Activated B cell treated with CpG ODN at 0.5 μM for 24 hours (primary cell): ENCODE results near the gene STT3A. TPM values are rescaled to one million over a fixed set of nuclear protein-coding genes. Genes with fewer than 3 reads are reported as not detected.

Experiments used
- ATAC-seq: fragments of 200-7000 bp; cut with Tn5 transposase; one replicate; pipeline ENCODE4 v1.10.0; 2021; ENCODE audit warnings: low read depth, mild to moderate bottlenecking, moderate library complexity
- CTCF ChIA-PET: fragments of 350-600 bp; sonication (Branson Sonifier 250); formaldehyde crosslinking; loops from one replicate; lab custom pipeline; 2021; ENCODE audit warnings: antibody characterized with exemption; lab: Charles Lee
- POLR2A ChIA-PET: fragments of 350-600 bp; sonication (Branson Sonifier 250); formaldehyde crosslinking; loops from one replicate; lab custom pipeline; 2021; ENCODE audit warnings: antibody characterized with exemption; lab: Charles Lee
- DNase-seq: peaks from one replicate; pipeline ENCODE4 v3.0.0; 2022
- H3K27ac Mint-ChIP-seq: one replicate; pipeline ENCODE4 v1.8.0; 2020; ENCODE audit warnings: mixed read lengths
- H3K27me3 Mint-ChIP-seq: one replicate; pipeline ENCODE4 v1.8.0; 2021; ENCODE audit warnings: mixed read lengths
- H3K36me3 Mint-ChIP-seq: one replicate; pipeline ENCODE4 v1.8.0; 2021; ENCODE audit warnings: low read depth, mixed read lengths
- H3K4me1 Mint-ChIP-seq: one replicate; pipeline ENCODE4 v1.8.0; 2021; ENCODE audit warnings: mixed read lengths
- H3K4me3 Mint-ChIP-seq: one replicate; pipeline ENCODE4 v1.8.0; 2020; ENCODE audit warnings: mild to moderate bottlenecking, mixed read lengths
- H3K9me3 Mint-ChIP-seq: one replicate; pipeline ENCODE4 v1.8.0; 2020; ENCODE audit warnings: mixed read lengths
- intact Hi-C: fragments of 100-400 bp; cut with micrococcal nuclease; formaldehyde crosslinking; loops from one replicate; pipeline ENCODE4 v1.15.1; 2024
- total RNA-seq: library from RNA; stranded (reverse); gene quantifications from 2 replicates; pipeline ENCODE4 v1.2.3, GENCODE V29; 2022
- TF ChIP-seq, protein P1 (sequence below): fragments of 200-600 bp; IDR thresholded peaks from one replicate; pipeline ENCODE4 v1.8.0; 2022; ENCODE audit warnings: antibody characterized with exemption, mild to moderate bottlenecking

Gene STT3A
- total RNA-seq, 1 donor from 2014 or later: 86.5 TPM

GRCh38 chr11:125667151-125667550 lies 74.5 kb downstream of the STT3A start:
- DNase-seq (no peak), ATAC-seq (no peak)
- intact Hi-C loops: no loop called here
- no peaks in the 10 kb centered on the region for H3K36me3 Mint-ChIP-seq
- no peak overlapping the region for H3K27ac Mint-ChIP-seq
- peaks cover 13% of the 10 kb centered on the region for H3K9me3 Mint-ChIP-seq
- H3K4me1 Mint-ChIP-seq: no peaks in the 10 kb centered on the region
- ChIA-PET CTCF (no interaction called here), POLR2A (no interaction called here)
- TF ChIP-seq, protein P1, sequence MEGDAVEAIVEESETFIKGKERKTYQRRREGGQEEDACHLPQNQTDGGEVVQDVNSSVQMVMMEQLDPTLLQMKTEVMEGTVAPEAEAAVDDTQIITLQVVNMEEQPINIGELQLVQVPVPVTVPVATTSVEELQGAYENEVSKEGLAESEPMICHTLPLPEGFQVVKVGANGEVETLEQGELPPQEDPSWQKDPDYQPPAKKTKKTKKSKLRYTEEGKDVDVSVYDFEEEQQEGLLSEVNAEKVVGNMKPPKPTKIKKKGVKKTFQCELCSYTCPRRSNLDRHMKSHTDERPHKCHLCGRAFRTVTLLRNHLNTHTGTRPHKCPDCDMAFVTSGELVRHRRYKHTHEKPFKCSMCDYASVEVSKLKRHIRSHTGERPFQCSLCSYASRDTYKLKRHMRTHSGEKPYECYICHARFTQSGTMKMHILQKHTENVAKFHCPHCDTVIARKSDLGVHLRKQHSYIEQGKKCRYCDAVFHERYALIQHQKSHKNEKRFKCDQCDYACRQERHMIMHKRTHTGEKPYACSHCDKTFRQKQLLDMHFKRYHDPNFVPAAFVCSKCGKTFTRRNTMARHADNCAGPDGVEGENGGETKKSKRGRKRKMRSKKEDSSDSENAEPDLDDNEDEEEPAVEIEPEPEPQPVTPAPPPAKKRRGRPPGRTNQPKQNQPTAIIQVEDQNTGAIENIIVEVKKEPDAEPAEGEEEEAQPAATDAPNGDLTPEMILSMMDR: no peak
- no peak overlapping the region for H3K4me3 Mint-ChIP-seq
- no peaks in the 10 kb centered on the region for H3K27me3 Mint-ChIP-seq

DNA sequence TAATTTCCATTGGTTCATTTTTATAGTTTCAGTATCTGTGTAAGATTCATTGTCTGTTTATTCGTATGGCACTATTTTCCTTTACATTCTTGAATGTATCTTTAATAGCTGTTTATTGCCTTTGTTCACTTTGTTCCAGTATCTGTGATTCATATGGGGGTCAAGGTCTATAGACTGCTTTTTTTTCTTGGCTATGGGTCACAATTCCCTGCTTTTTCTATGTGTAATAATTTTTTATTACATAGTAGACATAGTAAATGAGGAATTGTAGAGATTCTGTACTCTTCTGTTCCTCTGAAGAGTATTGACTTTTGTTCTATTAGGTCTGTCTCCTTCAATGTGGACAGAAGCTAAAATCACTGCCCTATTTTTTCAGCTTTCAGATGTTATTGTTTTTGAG lies 77.5 kb downstream of the STT3A start:
- DNase-seq (no peak), ATAC-seq (no peak)
- no peak overlapping the region for H3K27ac Mint-ChIP-seq
- intact Hi-C loops: no loop called here
- POLR2A ChIA-PET: no interaction called here
- H3K9me3 Mint-ChIP-seq: peaks cover 11% of the 10 kb centered on the region
- H3K4me3 Mint-ChIP-seq: no peak overlapping the region
- TF ChIP-seq, protein P1: no peak
- H3K36me3 Mint-ChIP-seq: no peaks in the 10 kb centered on the region
- H3K4me1 Mint-ChIP-seq: no peaks in the 10 kb centered on the region
- CTCF ChIA-PET: no interaction called here
- no peaks in the 10 kb centered on the region for H3K27me3 Mint-ChIP-seq

DNA sequence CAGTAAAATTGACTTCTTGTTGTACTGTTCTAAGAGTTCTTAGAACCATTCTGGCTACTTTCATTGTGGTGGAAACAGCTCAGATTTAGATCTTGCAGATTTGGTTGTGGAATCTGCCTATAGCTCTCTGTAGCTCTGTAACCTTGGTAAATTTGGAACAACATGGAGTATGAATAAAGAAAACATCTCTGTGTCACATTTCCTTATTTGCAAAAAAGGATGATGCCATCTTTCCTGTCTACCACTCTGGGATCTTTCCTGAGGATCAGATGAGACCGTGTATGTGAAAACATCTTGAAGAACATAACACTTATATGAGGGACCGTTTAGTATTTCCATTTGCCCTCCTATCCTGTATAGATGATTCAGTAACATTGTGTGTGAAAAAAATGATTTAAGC lies 78.9 kb downstream of the STT3A start:
- H3K36me3 Mint-ChIP-seq: no peaks in the 10 kb centered on the region
- H3K27ac Mint-ChIP-seq: no peak overlapping the region
- TF ChIP-seq, protein P1: no peak
- ChIA-PET CTCF (no interaction called here), POLR2A (no interaction called here)
- H3K9me3 Mint-ChIP-seq: peaks cover 6% of the 10 kb centered on the region
- H3K4me3 Mint-ChIP-seq: no peak overlapping the region
- no peak for DNase-seq
- no peaks in the 10 kb centered on the region for H3K27me3 Mint-ChIP-seq
- H3K4me1 Mint-ChIP-seq: no peaks in the 10 kb centered on the region
- intact Hi-C loops: no loop called here
- ATAC-seq: no peak

Other genes with a start within 250 kb of the STT3A start
- 8.4 and 9.4 TPM in 2 replicates for gene FEZ1, start 96.6 kb upstream of the STT3A start, total RNA-seq
- gene EI24, start 23.4 kb upstream of the STT3A start, total RNA-seq: 34.3 and 34.5 TPM in 2 replicates
- 9.6 and 10.5 TPM in 2 replicates for gene CHEK1, start 32.3 kb downstream of the STT3A start, total RNA-seq
- gene ACRV1, start 88.0 kb downstream of the STT3A start, total RNA-seq: not detected in 2 replicates
- gene PATE1, start 153.4 kb downstream of the STT3A start, total RNA-seq: not detected in 2 replicates
- gene PATE2, start 186.0 kb downstream of the STT3A start, total RNA-seq: not detected in 2 replicates
- gene PATE3, start 195.3 kb downstream of the STT3A start, total RNA-seq: not detected in 2 replicates
- not detected in 2 replicates for gene PATE4, start 240.5 kb downstream of the STT3A start, total RNA-seq